DOHH2 (cell line): ENCODE measurements around the gene CYP4A11.

ENCODE experiments used
- EZH2phosphoT487 ChIP-seq: fragments of 200-600 bp; sonication (generic); IDR thresholded peaks from 2 replicates; pipeline ENCODE4 v1.6.1; 2017; ENCODE audit warnings: borderline replicate concordance, mild to moderate bottlenecking, antibody characterized with exemption, low read length, moderate library complexity, mixed read lengths
- TF ChIP-seq, protein P1 (sequence below): fragments of 200-600 bp; sonication (generic); IDR thresholded peaks from one replicate; pipeline ENCODE4 v1.5.1; 2014; ENCODE audit warnings: antibody characterized with exemption, mild to moderate bottlenecking, low read depth, low read length; ENCODE audit not compliant: poor library complexity, severe bottlenecking

GRCh38 chr1:46961066-46961758 lies 19.9 kb upstream of the CYP4A11 start:
- TF ChIP-seq, protein P1, sequence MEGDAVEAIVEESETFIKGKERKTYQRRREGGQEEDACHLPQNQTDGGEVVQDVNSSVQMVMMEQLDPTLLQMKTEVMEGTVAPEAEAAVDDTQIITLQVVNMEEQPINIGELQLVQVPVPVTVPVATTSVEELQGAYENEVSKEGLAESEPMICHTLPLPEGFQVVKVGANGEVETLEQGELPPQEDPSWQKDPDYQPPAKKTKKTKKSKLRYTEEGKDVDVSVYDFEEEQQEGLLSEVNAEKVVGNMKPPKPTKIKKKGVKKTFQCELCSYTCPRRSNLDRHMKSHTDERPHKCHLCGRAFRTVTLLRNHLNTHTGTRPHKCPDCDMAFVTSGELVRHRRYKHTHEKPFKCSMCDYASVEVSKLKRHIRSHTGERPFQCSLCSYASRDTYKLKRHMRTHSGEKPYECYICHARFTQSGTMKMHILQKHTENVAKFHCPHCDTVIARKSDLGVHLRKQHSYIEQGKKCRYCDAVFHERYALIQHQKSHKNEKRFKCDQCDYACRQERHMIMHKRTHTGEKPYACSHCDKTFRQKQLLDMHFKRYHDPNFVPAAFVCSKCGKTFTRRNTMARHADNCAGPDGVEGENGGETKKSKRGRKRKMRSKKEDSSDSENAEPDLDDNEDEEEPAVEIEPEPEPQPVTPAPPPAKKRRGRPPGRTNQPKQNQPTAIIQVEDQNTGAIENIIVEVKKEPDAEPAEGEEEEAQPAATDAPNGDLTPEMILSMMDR: no peak
- TF ChIP-seq EZH2phosphoT487: no peak
